Measurements from ENCODE around the gene CEACAM5.
"Not testable (repeated sequence)": the region's sequence is repeated elsewhere in the genome, so short reads cannot be mapped to it uniquely, and the experiment has no call there.

CEACAM5 gene

DNA sequence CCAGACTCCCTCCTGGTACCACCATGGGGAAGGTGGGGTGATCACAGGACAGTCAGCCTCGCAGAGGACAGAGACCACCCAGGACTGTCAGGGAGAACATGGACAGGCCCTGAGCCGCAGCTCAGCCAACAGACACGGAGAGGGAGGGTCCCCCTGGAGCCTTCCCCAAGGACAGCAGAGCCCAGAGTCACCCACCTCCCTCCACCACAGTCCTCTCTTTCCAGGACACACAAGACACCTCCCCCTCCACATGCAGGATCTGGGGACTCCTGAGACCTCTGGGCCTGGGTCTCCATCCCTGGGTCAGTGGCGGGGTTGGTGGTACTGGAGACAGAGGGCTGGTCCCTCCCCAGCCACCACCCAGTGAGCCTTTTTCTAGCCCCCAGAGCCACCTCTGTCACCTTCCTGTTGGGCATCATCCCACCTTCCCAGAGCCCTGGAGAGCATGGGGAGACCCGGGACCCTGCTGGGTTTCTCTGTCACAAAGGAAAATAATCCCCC is 505 bp upstream of the CEACAM5 start:
- H3K4me3 ChIP-seq (ENCODE audit: low read depth, low read length): no peak overlapping the region
- DNase-seq (ENCODE audit: low read depth): no peak
- TF ChIP-seq, protein P1, sequence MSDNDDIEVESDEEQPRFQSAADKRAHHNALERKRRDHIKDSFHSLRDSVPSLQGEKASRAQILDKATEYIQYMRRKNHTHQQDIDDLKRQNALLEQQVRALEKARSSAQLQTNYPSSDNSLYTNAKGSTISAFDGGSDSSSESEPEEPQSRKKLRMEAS (IDR thresholded peaks at IDR 0.05; ENCODE audit: low read depth, low read length): no peak
- TF ChIP-seq MYC (IDR thresholded peaks at IDR 0.05; ENCODE audit: low read depth, low read length): no peak

DNA sequence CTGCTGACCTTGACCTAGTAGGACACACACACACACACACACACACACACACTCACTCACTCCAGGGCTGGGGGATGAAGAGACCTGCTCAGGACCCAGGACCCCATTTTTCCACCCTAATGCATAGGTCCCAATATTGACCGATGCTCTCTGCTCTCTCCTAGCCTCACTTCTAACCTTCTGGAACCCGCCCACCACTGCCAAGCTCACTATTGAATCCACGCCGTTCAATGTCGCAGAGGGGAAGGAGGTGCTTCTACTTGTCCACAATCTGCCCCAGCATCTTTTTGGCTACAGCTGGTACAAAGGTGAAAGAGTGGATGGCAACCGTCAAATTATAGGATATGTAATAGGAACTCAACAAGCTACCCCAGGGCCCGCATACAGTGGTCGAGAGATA is 1.1 kb downstream of the CEACAM5 start:
- DNase-seq (ENCODE audit: low read depth); H3K4me3 ChIP-seq (ENCODE audit: low read depth, low read length): not testable (repeated sequence)

DNA sequence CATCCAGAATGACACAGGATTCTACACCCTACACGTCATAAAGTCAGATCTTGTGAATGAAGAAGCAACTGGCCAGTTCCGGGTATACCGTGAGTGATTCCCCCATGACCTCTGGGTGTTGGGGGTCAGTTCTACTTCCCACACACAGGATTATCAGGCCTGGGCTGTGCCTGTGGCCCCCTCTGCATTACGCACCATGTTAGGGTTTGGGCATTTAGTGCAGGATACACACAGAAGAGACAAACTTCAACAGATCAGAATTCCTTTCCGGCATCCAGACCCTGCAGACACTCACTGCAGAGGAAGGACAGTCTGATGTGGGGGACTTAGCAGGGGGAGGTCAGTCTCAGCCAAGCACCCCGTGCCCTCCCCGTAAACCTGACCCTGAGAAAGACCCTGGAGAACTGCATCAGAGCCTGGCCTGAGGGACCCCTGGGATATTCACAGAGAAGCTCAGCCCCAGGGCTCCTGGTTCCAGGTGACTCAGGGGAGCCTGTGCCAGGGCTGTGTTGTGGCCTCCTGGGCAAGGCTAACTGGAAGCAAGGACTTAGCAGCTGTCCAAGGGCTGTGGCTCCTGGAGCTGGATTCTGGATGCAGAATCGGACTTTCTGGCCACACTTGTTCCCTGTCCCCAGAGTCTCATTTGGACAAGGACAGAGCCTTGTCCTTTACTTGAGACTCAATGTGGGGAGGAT is 1.7 kb downstream of the CEACAM5 start:
- TF ChIP-seq, protein P1 (IDR thresholded peaks at IDR 0.05; ENCODE audit: low read depth, low read length): no peak
- TF ChIP-seq MYC (IDR thresholded peaks at IDR 0.05; ENCODE audit: low read depth, low read length) (no peak), POLR2A (IDR thresholded peaks at IDR 0.05; ENCODE audit: extremely low read depth, insufficient read length) (no peak)
- TF ChIP-seq, protein P2, sequence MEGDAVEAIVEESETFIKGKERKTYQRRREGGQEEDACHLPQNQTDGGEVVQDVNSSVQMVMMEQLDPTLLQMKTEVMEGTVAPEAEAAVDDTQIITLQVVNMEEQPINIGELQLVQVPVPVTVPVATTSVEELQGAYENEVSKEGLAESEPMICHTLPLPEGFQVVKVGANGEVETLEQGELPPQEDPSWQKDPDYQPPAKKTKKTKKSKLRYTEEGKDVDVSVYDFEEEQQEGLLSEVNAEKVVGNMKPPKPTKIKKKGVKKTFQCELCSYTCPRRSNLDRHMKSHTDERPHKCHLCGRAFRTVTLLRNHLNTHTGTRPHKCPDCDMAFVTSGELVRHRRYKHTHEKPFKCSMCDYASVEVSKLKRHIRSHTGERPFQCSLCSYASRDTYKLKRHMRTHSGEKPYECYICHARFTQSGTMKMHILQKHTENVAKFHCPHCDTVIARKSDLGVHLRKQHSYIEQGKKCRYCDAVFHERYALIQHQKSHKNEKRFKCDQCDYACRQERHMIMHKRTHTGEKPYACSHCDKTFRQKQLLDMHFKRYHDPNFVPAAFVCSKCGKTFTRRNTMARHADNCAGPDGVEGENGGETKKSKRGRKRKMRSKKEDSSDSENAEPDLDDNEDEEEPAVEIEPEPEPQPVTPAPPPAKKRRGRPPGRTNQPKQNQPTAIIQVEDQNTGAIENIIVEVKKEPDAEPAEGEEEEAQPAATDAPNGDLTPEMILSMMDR (IDR thresholded peaks at IDR 0.05; ENCODE audit: low read depth, low read length): no peak
- no peak overlapping the region for H3K4me3 ChIP-seq (ENCODE audit: low read depth, low read length)
- DNase-seq (ENCODE audit: low read depth): no peak

DNA sequence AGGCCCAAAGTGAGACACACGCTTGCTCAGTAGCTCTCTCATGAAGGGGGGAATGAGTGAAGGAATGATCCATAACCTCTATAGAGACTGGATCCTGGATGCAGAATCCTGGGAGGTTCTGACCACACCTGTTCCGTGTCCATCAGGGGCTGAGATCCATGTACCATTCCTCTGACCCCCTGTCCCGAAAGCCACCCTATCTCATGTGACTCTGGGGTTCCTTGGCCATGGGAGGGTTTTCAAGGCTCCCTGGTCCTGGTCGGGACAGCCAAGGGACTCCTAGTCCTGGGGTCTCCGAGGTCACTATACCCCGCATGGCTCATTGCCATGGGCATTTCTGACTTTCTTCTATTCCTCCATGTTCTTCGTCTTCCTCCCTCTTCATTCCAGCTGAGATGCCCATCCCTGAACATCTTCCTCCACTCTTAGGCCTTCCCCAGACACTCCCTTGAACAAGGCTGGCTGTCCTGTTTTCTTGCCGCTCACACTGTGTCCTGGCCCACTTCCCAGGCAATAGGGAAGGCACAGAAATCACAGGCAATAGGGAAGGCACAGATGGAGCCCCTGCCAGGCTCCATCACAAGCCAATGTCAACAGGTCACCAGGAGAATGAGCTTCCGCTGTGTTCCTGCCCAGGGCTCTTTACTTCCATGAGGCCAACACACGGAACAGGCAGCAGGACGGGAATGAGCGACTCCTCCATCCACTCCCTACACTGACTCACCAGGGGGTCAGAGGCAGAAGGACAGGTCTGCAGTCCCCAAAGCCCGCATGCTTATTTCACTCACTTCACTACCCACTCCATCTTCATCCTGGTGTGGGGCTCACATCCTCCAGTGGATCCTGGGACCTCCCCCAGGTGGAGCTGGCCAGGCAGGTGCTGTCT is 3.2 kb downstream of the CEACAM5 start:
- H3K4me3 ChIP-seq (ENCODE audit: low read depth, low read length): no peak overlapping the region
- TF ChIP-seq, protein P2 (IDR thresholded peaks at IDR 0.05; ENCODE audit: low read depth, low read length): no peak
- TF ChIP-seq, protein P1 (IDR thresholded peaks at IDR 0.05; ENCODE audit: low read depth, low read length): no peak
- TF ChIP-seq MYC (IDR thresholded peaks at IDR 0.05; ENCODE audit: low read depth, low read length): no peak
- no peak for TF ChIP-seq POLR2A (IDR thresholded peaks at IDR 0.05; ENCODE audit: extremely low read depth, insufficient read length)
- DNase-seq (ENCODE audit: low read depth): no peak

DNA sequence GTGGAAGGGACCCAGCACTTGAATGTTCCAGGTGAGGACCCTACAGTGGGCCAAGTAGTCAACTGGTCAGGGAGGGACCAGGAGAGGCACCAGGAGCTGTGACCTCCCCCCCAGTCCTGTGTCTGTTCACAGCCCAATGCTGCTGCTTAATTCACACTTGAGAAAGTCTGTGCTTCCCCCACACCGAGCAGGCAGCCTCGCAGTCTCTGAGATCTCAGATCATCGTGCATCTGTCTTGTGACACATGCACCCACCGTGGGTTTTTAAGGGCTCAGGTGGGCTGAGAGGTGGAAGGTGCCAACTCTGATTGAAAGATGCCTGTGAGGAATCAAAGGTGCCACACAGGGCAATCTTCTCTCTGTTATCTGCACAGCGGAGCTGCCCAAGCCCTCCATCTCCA is 6.2 kb downstream of the CEACAM5 start:
- no peak for DNase-seq (ENCODE audit: low read depth)
- no peak for TF ChIP-seq POLR2A (IDR thresholded peaks at IDR 0.05; ENCODE audit: extremely low read depth, insufficient read length)
- TF ChIP-seq, protein P1 (IDR thresholded peaks at IDR 0.05; ENCODE audit: low read depth, low read length): no peak
- no peak for TF ChIP-seq MYC (IDR thresholded peaks at IDR 0.05; ENCODE audit: low read depth, low read length)
- TF ChIP-seq, protein P2 (IDR thresholded peaks at IDR 0.05; ENCODE audit: low read depth, low read length): no peak
- no peak overlapping the region for H3K4me3 ChIP-seq (ENCODE audit: low read depth, low read length)

DNA sequence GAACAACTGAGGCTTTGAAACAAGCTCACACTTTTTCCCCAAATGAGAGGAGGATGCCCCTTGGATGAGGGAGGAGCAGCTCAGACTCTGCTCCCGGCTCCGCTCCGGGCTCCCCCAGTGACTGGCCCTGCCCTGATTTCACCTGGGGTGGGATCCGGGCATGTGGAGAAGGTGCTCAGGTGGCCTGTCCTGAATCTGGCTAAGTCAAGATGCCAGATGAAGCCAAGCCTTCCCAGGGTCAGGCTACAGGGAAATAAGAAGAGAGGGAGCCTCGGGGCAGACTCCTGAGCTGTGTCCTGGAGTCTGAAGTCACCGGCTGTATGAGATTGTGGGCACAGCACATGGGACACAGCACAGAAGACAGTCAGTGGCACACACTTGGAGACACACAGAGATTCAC is 10.3 kb downstream of the CEACAM5 start:
- no peak for DNase-seq (ENCODE audit: low read depth)
- H3K4me3 ChIP-seq (ENCODE audit: low read depth, low read length): no peak overlapping the region
- TF ChIP-seq, protein P2 (IDR thresholded peaks at IDR 0.05; ENCODE audit: low read depth, low read length): no peak
- TF ChIP-seq MYC (IDR thresholded peaks at IDR 0.05; ENCODE audit: low read depth, low read length): no peak
- TF ChIP-seq, protein P1 (IDR thresholded peaks at IDR 0.05; ENCODE audit: low read depth, low read length): no peak
- TF ChIP-seq POLR2A (IDR thresholded peaks at IDR 0.05; ENCODE audit: extremely low read depth, insufficient read length): no peak
